Measurements from ENCODE around the gene OSBPL10. TPM values are rescaled to one million over a fixed set of nuclear protein-coding genes. Genes with fewer than 3 reads are reported as not detected.
A peak's percentile ranks its signal among the peaks of the same experiment; 100 is the strongest.

OSBPL10 gene
- total and polyA plus RNA-seq, 4 donors, result 3.9 to 33.0 (median 13.1) TPM

GRCh38 chr3:31747785-31748184 lies 233.3 kb downstream of the OSBPL10 start:
- Histone ChIP-seq H3K27me3 (ENCODE audit: control insufficient read depth in 3 of 3, insufficient read depth in 3 of 3, low read length in 2 of 3) (no peaks in the 10 kb centered on the region), H3K9me3 (ENCODE audit: control insufficient read depth in 4 of 4, insufficient read depth in 3 of 4, low read length in 3 of 4) (no peaks in the 10 kb centered on the region), H3K9ac (ENCODE audit: insufficient read depth in 1 of 2, low read length in 2 of 2) (no peak overlapping the region), H3K27ac (ENCODE audit: low read depth in 1 of 2, low read length in 1 of 2) (no peak overlapping the region), H3K4me3 (no peak overlapping the region), H3K36me3 (ENCODE audit: control insufficient read depth in 4 of 4, insufficient read depth in 4 of 4, low read length in 4 of 4) (peaks cover 0 to 2% (median 0%) of the 10 kb centered on the region in 4 donors), H3K4me1 (ENCODE audit: control insufficient read depth in 5 of 5, insufficient read depth in 5 of 5, low read length in 5 of 5) (peaks cover 0 to 15% (median 3%) of the 10 kb centered on the region in 5 donors)
- TF ChIP-seq CTCF (IDR thresholded peaks at IDR 0.05; ENCODE audit: control extremely low read depth, extremely low read depth), result no peak
- WGBS, 2 donors, result 94 to 96% methylated on average over 9 of the region's 9 CpGs
- ATAC-seq (ENCODE audit: insufficient read depth, low FRiP score), result no peak
- DNase-seq, result no peak

- no peak overlapping the region for H3K9ac ChIP-seq (ENCODE audit: insufficient read depth in 1 of 2, low read length in 2 of 2)
- no peaks in the 10 kb centered on the region for H3K27me3 ChIP-seq (ENCODE audit: control insufficient read depth in 3 of 3, insufficient read depth in 3 of 3, low read length in 2 of 3)
- no peak overlapping the region for H3K27ac ChIP-seq (ENCODE audit: low read depth in 1 of 2, low read length in 1 of 2)
- no peak for TF ChIP-seq CTCF (IDR thresholded peaks at IDR 0.05; ENCODE audit: control extremely low read depth, extremely low read depth)
- WGBS, 2 donors, result 81 to 89% methylated on average over 8 of the region's 8 CpGs
- DNase-seq, result peak in 1 of 3 donors; percentile 56
- H3K4me1 ChIP-seq (ENCODE audit: control insufficient read depth in 5 of 5, insufficient read depth in 5 of 5, low read length in 5 of 5), result peaks cover 0 to 15% (median 3%) of the 10 kb centered on the region in 5 donors
- peaks cover 0 to 2% (median 0%) of the 10 kb centered on the region in 4 donors for H3K36me3 ChIP-seq (ENCODE audit: control insufficient read depth in 4 of 4, insufficient read depth in 4 of 4, low read length in 4 of 4)
- no peak for ATAC-seq (ENCODE audit: insufficient read depth, low FRiP score)
- no peak overlapping the region for H3K4me3 ChIP-seq
- no peaks in the 10 kb centered on the region for H3K9me3 ChIP-seq (ENCODE audit: control insufficient read depth in 4 of 4, insufficient read depth in 3 of 4, low read length in 3 of 4)
These were observed 236.1 kb downstream of the OSBPL10 start for GRCh38 chr3:31744913-31745312.

GRCh38 chr3:31743331-31744089 lies 237.6 kb downstream of the OSBPL10 start:
- Histone ChIP-seq H3K9ac (ENCODE audit: insufficient read depth in 1 of 2, low read length in 2 of 2) (no peak overlapping the region), H3K27me3 (ENCODE audit: control insufficient read depth in 3 of 3, insufficient read depth in 3 of 3, low read length in 2 of 3) (no peaks in the 10 kb centered on the region), H3K27ac (ENCODE audit: low read depth in 1 of 2, low read length in 1 of 2) (no peak overlapping the region), H3K9me3 (ENCODE audit: control insufficient read depth in 4 of 4, insufficient read depth in 3 of 4, low read length in 3 of 4) (no peaks in the 10 kb centered on the region), H3K36me3 (ENCODE audit: control insufficient read depth in 4 of 4, insufficient read depth in 4 of 4, low read length in 4 of 4) (peaks cover 0 to 2% (median 0%) of the 10 kb centered on the region in 4 donors), H3K4me3 (no peak overlapping the region), H3K4me1 (ENCODE audit: control insufficient read depth in 5 of 5, insufficient read depth in 5 of 5, low read length in 5 of 5) (peaks cover 0 to 11% (median 2%) of the 10 kb centered on the region in 5 donors)
- no peak for ATAC-seq (ENCODE audit: insufficient read depth, low FRiP score)
- TF ChIP-seq CTCF (IDR thresholded peaks at IDR 0.05; ENCODE audit: control extremely low read depth, extremely low read depth), result no peak
- DNase-seq, result peak; percentile 60 to 73 (median 66)
- 59 to 89% methylated on average over 5 of the region's 5 CpGs for WGBS, 2 donors
